DMS114 treated with DMSO at 0.1 percent for 48 hours (cell line): Measurements from ENCODE around the gene TMEM53.
"Not testable (repeated sequence)": the region's sequence is repeated elsewhere in the genome, so short reads cannot be mapped to it uniquely, and the experiment has no call there.

Experiments used
- DNase-seq: peaks from one replicate; lab custom pipeline; 2025; ENCODE audit not compliant: unreplicated experiment; lab: John Stamatoyannopoulos, UW

Gene TMEM53

GRCh38 chr1:44672961-44673674 is 1.2 kb downstream of the TMEM53 start:
- DNase-seq: no peak

- no peak for DNase-seq
Measured at GRCh38 chr1:44672254-44672955, 1.9 kb downstream of the TMEM53 start.

GRCh38 chr1:44670751-44671640 is 3.3 kb downstream of the TMEM53 start:
- no peak for DNase-seq

- not testable (repeated sequence) for DNase-seq
Measured at GRCh38 chr1:44666719-44667118, 7.6 kb downstream of the TMEM53 start.

GRCh38 chr1:44664730-44665370 is 9.4 kb downstream of the TMEM53 start:
- no peak for DNase-seq

- no peak for DNase-seq
Measured at GRCh38 chr1:44663417-44663816, 10.9 kb downstream of the TMEM53 start.

GRCh38 chr1:44662683-44663030 is 11.6 kb downstream of the TMEM53 start:
- DNase-seq: no peak

GRCh38 chr1:44661781-44662682 is 12.2 kb downstream of the TMEM53 start:
- DNase-seq: no peak

GRCh38 chr1:44660176-44660575 is 14.1 kb downstream of the TMEM53 start:
- no peak for DNase-seq

GRCh38 chr1:44659566-44659965 is 14.7 kb downstream of the TMEM53 start:
- no peak for DNase-seq

GRCh38 chr1:44655609-44656008 is 18.7 kb downstream of the TMEM53 start:
- peak; percentile 28 for DNase-seq

GRCh38 chr1:44654621-44655187 is 19.6 kb downstream of the TMEM53 start:
- no peak for DNase-seq

- DNase-seq: no peak
Measured at GRCh38 chr1:44653107-44653964, 20.9 kb downstream of the TMEM53 start.

GRCh38 chr1:44652445-44653106 is 21.7 kb downstream of the TMEM53 start:
- DNase-seq: peak; percentile 22

GRCh38 chr1:44651069-44651468 is 23.2 kb downstream of the TMEM53 start:
- no peak for DNase-seq

- no peak for DNase-seq
Measured at GRCh38 chr1:44650159-44650831, 24.0 kb downstream of the TMEM53 start.

- DNase-seq: no peak
Measured at GRCh38 chr1:44649788-44650158, 24.5 kb downstream of the TMEM53 start.
